DOHH2 (cell line): ENCODE data around the gene SMOC2.

Source experiments
- H3F3A ChIP-seq: fragments of 200-600 bp; sonication (generic), shearing (Covaris generic); 2 replicates; pipeline ENCODE4 v1.6.0; 2016; ENCODE audit warnings: antibody characterized with exemption, mild to moderate bottlenecking; ENCODE audit not compliant: control insufficient read depth, insufficient read depth
- H3K27ac ChIP-seq: fragments of 200-600 bp; sonication (generic); 2 replicates; pipeline ENCODE4 v1.5.1; 2014; ENCODE audit warnings: low read depth, mild to moderate bottlenecking, low read length, moderate library complexity
- H3K27me3 ChIP-seq: fragments of 200-600 bp; sonication (generic); 2 replicates; pipeline ENCODE4 v1.6.1; 2014; ENCODE audit warnings: mild to moderate bottlenecking, low read length, mixed read lengths; ENCODE audit not compliant: control insufficient read depth
- H3K36me3 ChIP-seq: fragments of 200-600 bp; sonication (generic); 2 replicates; pipeline ENCODE4 v1.6.1; 2014; ENCODE audit warnings: mild to moderate bottlenecking, low read length, moderate library complexity, mixed read lengths; ENCODE audit not compliant: control insufficient read depth
- H3K4me1 ChIP-seq: fragments of 200-600 bp; sonication (generic); 2 replicates; pipeline ENCODE4 v1.6.1; 2014; ENCODE audit warnings: mild to moderate bottlenecking, low read length, mixed read lengths; ENCODE audit not compliant: control insufficient read depth
- H3K4me2 ChIP-seq: fragments of 200-600 bp; sonication (generic); 2 replicates; pipeline ENCODE4 v1.6.0; 2014; ENCODE audit warnings: mild to moderate bottlenecking, low read length, moderate library complexity
- H3K4me3 ChIP-seq: fragments of 200-600 bp; sonication (generic); 2 replicates; pipeline ENCODE4 v1.5.1; 2014; ENCODE audit warnings: mild to moderate bottlenecking, low read length, mixed read lengths
- H3K79me2 ChIP-seq: fragments of 200-600 bp; sonication (generic); 2 replicates; pipeline ENCODE4 v1.6.1; 2014; ENCODE audit warnings: mild to moderate bottlenecking, low read length, mixed read lengths; ENCODE audit not compliant: control insufficient read depth
- H3K9me2 ChIP-seq: fragments of 200-600 bp; sonication (generic); replicated peaks from 2 replicates; pipeline ENCODE4 v1.6.1; 2014; ENCODE audit warnings: mild to moderate bottlenecking, low read length, mixed read lengths; ENCODE audit not compliant: control insufficient read depth
- H3K9me3 ChIP-seq: fragments of 200-600 bp; sonication (generic); 2 replicates; pipeline ENCODE4 v1.6.1; 2014; ENCODE audit warnings: antibody characterized with exemption, low read length, mixed read lengths; ENCODE audit not compliant: control insufficient read depth, insufficient read depth
- H4K20me1 ChIP-seq: fragments of 200-600 bp; sonication (generic); 2 replicates; pipeline ENCODE4 v1.6.0; 2014; ENCODE audit warnings: low read depth, mild to moderate bottlenecking, antibody characterized with exemption, low read length, moderate library complexity; ENCODE audit not compliant: control insufficient read depth, insufficient read depth
- CTCF ChIP-seq: fragments of 200-600 bp; sonication (generic); IDR thresholded peaks from one replicate; pipeline ENCODE4 v1.5.1; 2014; ENCODE audit warnings: antibody characterized with exemption, mild to moderate bottlenecking, low read depth, low read length; ENCODE audit not compliant: poor library complexity, severe bottlenecking
- EZH2phosphoT487 ChIP-seq: fragments of 200-600 bp; sonication (generic); IDR thresholded peaks from 2 replicates; pipeline ENCODE4 v1.6.1; 2017; ENCODE audit warnings: borderline replicate concordance, mild to moderate bottlenecking, antibody characterized with exemption, low read length, moderate library complexity, mixed read lengths

Gene SMOC2

GRCh38 chr6:168433898-168434297 is 7.1 kb upstream of the SMOC2 start:
- Histone ChIP-seq H3F3A (no peaks in the 10 kb centered on the region), H3K27me3 (no peaks in the 10 kb centered on the region), H3K4me2 (no peak overlapping the region), H3K4me3 (no peak overlapping the region), H3K9me2 (no peaks in the 10 kb centered on the region), H3K36me3 (no peaks in the 10 kb centered on the region), H3K27ac (no peak overlapping the region), H3K9me3 (peaks cover 11% of the 10 kb centered on the region; the same call in 1 of the 2 replicates), H3K79me2 (no peaks in the 10 kb centered on the region), H3K4me1 (no peaks in the 10 kb centered on the region), H4K20me1 (no peaks in the 10 kb centered on the region)
- no peak for TF ChIP-seq EZH2phosphoT487
- TF ChIP-seq CTCF = no peak

- no peaks in the 10 kb centered on the region for H3K36me3 ChIP-seq
- no peaks in the 10 kb centered on the region for H3K9me2 ChIP-seq
- H3K4me1 ChIP-seq = no peaks in the 10 kb centered on the region
- no peak overlapping the region for H3K27ac ChIP-seq
- no peaks in the 10 kb centered on the region for H3F3A ChIP-seq
- TF ChIP-seq CTCF = no peak
- no peak for TF ChIP-seq EZH2phosphoT487
- no peaks in the 10 kb centered on the region for H3K79me2 ChIP-seq
- H3K9me3 ChIP-seq = peaks cover 5% of the 10 kb centered on the region; the same call in 1 of the 2 replicates
- no peaks in the 10 kb centered on the region for H4K20me1 ChIP-seq
- H3K27me3 ChIP-seq = no peaks in the 10 kb centered on the region
- H3K4me3 ChIP-seq = no peak overlapping the region
- no peak overlapping the region for H3K4me2 ChIP-seq
These were observed 6.5 kb upstream of the SMOC2 start for GRCh38 chr6:168434505-168434904.

- H3K27me3 ChIP-seq = no peaks in the 10 kb centered on the region
- no peaks in the 10 kb centered on the region for H3F3A ChIP-seq
- no peaks in the 10 kb centered on the region; the same call in 1 of the 2 replicates for H3K9me3 ChIP-seq
- H3K27ac ChIP-seq = no peak overlapping the region
- H3K4me1 ChIP-seq = no peaks in the 10 kb centered on the region
- no peak overlapping the region for H3K4me2 ChIP-seq
- H3K79me2 ChIP-seq = no peaks in the 10 kb centered on the region
- H3K36me3 ChIP-seq = no peaks in the 10 kb centered on the region
- TF ChIP-seq EZH2phosphoT487 = no peak
- TF ChIP-seq CTCF = no peak
- H3K9me2 ChIP-seq = no peaks in the 10 kb centered on the region
- H3K4me3 ChIP-seq = no peak overlapping the region
- no peaks in the 10 kb centered on the region for H4K20me1 ChIP-seq
These were observed 3.2 kb upstream of the SMOC2 start for GRCh38 chr6:168437751-168438150.
